SHP77 (cell line): ENCODE results near the gene THEM5.
A peak's percentile ranks its signal among the peaks of the same experiment; 100 is the strongest.

Experiments used
- DNase-seq, 2 experiments: peaks; one replicate each; lab custom pipeline; 2025; lab: John Stamatoyannopoulos, UW

The THEM5 gene

DNA sequence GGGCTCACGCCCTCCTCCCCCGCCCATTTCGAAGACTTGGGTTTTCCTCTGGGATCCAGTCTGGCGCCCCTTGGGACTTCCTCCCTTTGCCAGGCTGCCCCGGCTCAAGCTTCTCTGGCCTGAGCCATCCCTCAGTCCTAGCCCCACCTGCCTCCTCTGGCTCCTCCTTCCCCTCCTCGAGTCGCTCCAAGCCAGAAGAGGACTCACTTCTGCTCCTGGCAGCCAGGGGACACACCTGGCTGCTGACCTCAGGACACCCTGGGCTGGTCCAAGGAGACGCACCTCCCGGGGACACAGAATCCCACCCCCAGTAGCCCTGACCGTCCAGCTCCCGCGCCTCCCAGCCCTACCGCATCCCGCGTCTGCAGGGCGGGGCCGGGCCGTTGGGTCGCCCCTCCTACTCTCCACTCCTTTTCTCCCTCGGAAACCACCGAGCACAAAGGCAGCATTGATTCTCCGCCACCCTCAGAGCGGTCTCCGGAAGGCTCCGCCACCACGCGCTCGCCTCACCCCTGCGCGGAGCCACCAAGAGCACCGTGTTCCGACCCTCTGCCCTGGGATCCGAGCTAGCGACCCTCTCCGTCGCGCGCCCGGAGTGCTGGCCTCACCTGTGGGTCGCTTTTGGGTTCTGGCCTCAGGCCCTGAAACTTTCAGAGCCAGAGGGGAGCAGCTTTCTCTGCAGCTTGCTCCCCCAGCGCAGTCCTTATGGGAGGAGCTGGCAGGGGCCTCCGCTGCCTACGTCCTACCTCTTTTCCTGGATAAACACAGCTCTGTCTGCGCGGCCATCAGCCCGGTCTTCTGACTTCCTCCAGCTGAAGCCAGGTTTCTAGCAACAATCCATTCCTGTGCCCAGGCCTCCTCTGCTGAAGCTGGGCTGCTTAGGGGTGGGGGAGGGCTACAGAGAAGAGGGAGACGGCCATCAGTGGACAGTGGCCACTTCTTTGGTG is 13.8 kb downstream of the THEM5 start, which contains the start of gene C2CD4D:
Gene C2CD4D, minus strand, starts transcription at position 364 of the 947 bp plus-strand sequence. CDS start 831 bp downstream, outside the sequence.
- peak; percentile 69 to 77 for DNase-seq

DNA sequence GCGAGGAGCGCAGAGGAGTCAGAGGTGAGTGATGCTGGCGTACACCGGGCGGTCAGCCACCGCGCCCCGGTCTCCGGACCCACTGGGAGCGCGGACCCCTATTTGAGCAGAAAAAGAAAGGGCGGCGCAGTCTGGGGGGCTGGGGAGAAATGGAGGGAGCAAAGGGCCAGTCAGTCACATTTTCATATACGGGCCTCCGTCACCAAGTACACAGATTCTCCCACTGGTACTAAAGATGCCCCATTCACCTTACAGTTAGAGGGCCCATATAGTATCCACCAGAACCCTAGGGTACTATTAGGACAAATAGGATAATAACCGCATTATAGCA is 14.5 kb downstream of the THEM5 start:
- DNase-seq: no peak

DNA sequence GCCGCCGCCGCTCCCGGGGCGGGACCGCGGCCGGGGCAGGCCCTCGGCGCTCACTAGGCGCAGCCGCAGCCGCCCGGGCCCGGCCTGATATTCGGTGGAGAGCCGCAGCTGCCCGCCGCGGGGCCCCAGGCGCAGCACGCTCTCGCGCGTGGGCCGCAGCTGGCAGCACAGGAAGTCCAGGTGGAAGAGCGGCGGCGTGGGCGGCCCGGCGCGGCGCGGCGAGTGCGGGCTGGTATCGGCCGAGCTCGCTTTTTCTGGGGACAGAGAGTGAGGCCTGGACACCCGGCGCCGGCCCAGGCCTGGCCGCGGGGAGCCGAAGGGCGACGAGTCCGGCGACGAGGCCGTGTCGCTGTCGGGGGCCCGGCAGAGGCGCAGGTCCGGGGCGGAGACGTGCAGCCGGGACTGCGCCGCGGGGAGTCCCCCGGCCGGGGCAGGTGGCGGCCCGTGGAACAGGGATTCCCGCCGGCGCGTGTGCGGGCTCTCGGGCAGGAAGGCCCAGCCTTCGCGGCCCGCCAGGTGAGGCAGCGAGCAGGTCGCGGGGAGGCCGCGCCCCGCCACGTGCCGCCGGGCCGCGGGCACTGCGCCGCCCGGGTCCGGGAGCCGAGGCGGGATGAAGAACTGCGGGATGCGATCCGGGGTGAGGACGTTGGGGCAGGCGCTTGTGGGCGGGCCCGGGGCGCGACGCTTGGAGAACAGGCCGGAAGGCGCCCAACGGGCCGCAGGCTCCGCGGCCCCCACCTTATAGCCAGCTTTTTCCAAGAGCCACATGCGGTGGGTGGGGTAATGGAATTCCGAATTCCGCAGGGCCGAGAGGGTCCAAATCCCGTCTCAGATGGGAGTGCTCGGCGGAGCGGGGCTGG is 15.1 kb downstream of the THEM5 start:
- DNase-seq: no peak

DNA sequence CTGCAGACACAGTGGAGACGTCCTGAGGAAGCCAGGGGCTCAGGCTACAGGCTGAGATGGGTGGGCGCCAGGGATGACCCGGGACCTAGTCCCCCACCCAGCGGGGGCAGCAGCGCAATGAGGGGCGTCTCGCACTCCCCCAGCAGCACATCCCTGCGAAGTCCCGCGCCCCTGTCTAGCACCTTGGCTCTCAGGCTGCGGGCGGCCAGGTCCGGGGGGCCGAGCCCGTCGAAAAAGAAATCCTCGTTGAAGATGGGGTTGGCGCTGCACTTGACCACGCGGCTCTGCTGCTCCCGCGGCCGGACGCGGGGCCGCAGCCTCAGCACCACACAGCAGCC is 15.7 kb downstream of the THEM5 start:
- DNase-seq: no peak

DNA sequence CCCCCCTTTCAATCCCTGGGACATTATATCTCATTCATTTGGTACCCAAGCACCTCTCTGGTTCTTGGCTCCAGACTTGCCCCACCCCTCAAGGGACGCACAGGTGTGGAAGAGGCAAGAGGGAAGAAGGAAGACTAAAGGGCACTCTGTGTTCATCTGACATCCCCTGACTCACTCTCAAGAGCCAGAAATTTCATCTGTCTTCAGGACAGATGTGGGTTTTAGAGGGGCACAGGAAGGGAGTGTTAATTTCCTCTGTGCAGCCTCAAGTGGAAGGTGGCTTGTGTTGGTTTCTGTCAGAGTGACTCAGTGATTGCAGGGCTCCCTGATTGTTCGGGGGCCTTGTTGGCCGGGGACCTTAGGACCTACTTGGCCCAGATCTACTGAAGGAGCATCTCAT is 16.3 kb downstream of the THEM5 start:
- DNase-seq: no peak

DNA sequence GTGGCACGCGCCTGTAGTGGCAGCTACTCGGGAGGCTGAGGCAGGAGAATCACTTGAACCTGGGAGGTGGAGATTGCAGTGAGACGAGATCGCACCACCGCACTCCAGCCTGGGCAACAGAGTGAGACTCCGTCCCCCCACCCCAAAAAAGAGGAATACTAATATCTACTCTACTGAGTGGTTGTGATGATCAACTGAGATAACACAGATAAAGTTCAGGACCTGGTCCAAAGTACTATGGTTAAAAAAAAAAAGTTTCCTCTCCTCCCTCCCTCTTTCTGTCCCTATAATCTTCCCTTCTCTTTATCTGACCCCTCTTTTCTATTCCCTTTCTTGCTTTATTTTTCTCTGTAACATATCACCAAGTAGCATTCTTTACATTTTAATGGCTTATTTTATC is 17.9 kb downstream of the THEM5 start:
- DNase-seq: no peak

DNA sequence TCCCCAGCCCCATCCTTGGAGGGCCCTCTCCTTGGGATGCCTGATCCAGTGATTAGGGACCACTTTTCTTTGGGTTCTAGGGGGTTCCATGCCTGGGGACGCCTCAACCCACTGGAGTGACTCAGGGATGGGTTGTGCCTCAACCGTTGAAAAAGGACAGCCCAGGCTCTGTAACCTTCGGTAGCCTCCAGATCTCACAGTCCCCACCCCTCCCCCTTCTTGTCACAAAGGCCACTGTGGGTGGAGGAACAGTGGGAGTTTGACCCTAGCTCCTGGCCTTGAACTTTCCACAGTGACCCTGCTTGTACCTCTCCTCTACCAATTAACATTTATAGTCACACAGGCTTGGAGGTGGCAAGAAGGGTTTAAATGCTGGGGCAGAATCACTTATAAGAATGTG is 19.3 kb downstream of the THEM5 start:
- no peak for DNase-seq

DNA sequence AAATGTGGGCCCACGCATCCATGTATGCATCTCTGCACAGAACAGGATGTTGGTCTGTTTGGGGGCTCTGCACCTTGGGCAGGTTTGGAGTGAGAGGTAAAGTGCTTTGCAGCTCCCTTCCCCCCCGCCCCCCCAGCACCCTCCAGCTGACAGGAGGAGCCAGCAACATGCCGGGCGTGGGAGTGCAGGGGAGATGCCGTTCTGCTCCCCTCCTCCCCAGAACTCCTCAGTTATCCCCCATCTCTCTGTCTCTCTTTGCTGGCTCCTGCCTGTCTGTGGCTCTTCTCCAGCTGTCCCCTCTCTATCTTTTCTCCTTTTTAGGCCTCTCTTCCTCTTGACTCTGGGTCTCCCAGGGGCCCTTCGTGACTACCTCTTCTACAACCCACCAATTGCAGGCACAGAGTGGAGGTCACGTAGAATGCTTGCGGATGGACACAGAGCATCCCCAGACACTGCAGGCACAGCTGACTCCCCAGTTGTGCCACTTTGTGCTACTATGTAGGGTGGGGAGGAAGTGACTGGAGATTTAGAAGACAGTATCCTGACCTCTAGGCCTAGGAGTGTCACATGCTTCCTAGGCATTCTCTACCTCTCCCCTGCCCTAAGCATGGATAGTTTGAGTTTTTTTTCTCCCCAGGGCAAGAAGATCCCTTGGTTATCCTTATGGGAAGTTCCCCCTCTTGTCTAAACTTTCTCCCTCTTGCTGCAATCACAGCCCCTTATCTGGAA is 20.2 kb downstream of the THEM5 start:
- no peak for DNase-seq

DNA sequence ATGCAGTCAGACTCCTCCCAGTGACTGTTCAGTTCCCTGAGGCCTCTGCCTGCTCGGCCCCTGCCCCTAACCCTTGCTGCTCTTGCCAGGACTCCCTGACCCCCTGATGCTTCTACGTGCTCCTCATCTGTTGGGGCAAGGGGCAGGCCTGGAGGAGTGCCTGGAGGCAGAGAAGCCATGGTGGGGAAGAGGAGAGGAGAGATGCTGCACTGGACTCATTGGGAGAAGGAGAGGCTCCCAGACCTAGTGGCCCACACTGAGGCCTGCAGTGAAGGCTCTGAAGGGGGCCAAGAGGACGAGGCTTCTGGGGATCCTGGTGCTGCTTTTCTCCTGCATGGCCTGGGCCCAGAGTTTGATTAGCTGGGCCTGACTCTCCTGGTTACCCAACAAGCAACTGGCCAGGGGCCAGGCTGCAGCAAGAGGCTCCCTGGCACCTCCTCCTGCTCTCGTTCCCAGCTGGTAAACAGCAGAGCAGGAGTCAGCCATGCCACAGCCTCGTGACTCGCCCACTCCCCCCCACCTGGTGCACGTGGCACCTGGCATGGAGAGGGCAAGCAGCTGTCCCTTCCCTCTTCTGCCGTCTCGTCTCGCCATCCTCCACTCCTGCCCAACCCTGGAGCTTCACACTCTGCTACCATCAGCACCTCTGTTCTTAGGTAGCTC is 21.1 kb downstream of the THEM5 start:
- DNase-seq: peak; percentile 96 to 98

DNA sequence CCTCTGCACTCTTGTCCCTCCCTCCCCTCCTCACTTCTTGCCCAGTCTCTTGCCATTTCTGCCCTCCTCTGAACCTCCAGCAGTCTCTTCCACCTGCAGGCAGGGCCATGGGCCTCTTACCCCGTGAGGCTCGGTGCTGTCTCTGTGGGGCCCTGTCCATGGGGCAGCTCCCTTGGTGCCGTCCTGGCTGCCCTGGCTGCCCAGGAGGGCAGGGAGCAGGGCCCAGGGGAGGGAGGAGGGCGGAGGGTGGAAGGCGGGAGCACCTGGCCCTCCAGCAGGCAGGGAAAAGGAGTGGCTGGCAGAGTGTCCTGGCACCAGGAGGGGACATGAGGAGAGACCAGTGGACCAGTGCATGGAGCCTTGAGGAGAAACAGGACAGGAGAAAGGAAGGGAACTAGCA is 21.9 kb downstream of the THEM5 start, which contains the start of gene RORC:
Gene RORC, minus strand, starts transcription at position 198 of the 400 bp plus-strand sequence. Its CDS starts 38 bp downstream, at position 160.
- peak; percentile 69 to 83 for DNase-seq

DNA sequence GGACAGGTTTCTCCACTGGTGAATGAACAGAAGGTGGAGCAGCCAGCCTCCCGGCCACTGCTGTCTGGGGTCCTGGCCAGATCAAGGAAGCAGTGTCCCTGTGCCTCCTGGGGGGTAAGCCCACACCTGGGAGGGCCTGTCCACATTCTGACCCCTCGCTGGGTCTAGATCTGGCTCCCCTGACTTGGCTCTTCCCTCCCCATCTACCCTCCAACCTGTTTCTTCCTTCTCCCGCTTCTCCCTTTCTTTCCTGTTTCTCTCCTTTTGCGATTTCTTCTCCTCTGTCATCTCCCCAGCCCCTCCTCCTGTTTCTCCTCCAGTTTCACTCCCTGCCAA is 22.3 kb downstream of the THEM5 start:
- no peak for DNase-seq

DNA sequence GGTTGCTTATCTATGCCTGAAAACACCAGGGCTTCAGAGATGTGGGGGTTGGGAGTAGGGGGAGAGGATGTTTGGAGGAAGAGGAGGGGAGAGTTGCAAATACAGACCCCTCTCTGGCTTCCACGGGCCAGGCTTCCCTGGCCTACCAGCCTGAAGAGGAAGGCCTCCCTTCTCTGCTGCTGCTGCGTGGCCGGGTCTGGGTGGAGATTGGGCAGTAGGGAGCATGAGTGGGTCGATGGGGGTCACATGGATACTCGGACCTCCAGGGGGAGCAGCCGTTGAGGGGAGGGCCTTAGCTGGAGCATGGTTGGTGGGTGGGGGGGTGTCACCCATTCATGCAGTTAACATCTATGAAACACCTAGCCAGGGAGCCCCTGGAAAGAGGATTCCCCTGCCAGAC is 23.5 kb downstream of the THEM5 start:
- DNase-seq: no peak

DNA sequence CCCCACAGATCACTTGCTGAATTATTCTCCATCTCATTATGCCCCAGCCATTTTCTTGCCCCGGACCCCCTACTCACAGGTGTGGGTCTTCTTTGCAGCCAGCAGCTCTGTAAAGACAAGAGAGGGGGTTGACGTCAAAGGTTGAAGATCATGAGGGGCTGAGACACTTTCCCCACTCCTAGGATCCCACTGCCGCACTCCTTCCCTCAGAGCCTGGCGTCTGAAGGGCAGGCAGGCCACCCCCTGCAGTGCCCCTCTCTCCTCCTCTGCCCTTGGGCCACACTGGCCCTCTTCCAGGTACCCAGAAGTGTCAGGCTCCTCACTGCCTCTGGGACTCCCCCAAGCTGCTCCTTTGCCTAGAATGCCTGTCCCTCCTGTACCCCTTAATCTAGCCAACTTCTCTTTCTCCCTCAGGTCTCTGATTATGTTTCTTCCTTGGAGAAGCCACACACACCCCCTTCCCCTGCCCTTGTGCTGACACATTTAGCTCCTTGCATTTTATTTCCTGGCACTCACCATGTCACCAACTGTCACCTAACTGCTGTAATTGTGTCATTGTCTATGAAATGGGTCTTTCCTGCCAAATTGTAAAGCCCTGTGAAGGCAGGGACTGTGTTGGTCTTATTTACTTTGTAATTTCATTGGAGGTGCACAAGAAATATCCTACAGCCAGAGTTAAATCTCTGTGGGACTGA is 24.0 kb downstream of the THEM5 start:
- no peak for DNase-seq

DNA sequence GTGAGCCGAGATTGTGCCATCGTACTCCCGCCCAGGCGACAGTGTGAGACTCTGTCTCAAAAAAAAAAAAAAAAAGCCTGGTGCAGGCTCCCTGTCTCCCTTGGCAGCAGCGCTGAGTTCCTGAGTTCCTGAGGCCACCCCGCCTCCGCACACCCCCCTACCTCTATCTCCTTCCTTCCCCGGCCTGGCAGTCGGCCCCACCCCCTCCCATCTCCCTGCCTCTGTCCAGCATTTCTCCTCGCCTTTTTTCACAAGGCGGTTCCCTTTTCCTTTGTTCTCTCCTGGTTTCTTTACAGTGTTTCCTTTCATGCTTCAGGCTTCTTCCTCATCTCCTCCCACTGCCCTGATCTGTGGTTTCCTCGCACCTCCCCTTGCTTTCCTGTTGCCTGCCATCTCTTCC is 24.6 kb downstream of the THEM5 start:
- no peak for DNase-seq

DNA sequence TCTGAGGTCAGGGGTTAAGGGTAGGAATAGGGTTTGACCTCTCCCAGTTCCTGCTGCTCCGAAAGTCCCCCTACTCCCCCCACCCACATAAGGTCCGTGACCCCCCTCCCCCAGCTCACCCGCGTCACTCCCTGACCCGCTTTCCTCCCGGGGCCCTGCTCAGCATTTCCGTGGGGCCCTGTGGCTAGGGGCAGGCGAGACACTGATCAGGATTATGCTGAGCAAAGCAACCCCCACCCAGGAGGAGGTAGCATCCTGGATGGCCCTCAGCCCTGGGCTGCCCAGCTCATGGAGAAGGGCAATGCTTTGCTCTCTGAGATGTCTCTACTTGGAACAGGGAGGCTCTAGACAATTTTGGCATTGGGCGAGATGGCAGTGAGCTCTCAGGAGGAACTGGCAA is 25.7 kb downstream of the THEM5 start:
- DNase-seq: no peak

DNA sequence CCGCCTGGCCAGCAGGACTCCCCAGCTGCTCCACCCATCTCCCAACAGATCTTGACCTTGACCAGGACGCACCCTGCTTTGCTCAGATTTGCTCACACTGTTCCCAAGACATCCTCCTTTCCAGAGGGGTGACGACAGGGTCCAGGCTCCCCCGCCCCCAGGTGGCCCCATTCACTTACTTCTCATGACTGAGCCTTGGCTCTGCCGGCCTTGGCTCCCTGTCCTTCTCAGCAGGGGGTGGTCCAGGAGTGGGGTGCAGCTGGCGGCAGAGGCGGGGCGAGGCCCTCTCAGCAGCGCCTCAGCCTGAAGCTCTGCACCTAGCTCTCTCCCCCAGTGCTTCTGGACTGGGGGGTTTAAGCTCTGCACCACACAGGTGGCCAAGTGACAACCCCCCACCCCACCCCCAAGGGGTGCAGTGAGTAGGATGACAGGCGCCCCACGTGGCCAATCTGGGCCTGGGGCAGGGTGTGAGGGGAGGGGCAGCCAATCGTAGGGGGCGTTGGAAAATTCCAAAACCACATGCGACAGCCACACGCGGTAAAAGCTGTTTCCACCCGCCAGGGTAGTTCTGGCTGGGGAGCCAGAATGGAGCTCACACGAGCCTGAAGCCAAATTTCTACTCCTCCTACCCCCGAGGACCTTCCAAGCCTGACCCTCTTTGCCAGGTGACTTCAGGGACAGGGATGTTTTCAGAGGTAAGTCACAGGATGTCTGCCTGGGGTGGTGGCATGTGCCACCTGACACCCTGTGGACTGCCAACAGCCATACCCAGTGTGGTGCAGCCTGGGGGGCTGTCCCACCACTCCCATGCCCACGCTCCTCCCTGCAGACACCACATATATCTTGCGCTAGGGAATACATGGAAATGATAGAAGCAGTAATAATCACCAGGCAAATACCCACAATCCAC is 27.5 kb downstream of the THEM5 start:
- DNase-seq: no peak

DNA sequence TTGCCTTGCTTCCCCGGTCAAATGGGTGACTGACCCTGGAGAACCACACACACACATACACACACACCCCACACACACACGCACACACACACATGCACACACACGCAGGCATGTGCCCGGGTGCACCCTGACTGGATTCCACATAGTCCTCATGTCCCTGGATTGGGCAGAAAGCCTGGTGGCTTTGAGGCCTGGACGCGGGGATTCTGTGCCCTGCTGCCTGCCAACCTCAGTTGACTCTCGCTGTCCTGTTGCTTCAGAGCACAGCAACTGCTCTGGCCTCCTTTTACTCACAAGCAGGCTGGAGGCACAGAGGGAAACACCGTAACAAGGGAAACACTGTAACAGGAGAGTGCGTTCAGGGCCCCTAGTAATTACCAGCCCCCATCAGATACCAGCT is 28.3 kb downstream of the THEM5 start:
- no peak for DNase-seq

DNA sequence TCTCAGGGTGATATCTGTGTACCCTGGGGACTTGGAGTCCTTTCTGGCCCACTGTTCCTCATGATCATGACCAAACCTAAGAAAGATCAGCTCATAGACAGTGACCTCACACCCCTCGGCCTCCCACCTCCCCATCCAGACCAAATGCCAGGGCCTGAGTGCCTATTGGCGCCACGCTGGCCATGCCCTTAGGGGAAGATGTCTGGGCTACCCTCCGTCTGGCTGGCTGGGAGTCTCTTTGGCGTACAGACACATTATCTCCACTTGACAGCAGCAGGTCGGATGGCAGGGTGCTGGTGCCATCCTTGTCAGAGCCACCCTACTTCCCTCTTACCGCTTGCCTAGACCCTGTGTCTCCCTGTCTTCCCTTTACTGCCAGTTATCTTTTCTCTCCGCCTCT is 30.3 kb downstream of the THEM5 start:
- no peak for DNase-seq

DNA sequence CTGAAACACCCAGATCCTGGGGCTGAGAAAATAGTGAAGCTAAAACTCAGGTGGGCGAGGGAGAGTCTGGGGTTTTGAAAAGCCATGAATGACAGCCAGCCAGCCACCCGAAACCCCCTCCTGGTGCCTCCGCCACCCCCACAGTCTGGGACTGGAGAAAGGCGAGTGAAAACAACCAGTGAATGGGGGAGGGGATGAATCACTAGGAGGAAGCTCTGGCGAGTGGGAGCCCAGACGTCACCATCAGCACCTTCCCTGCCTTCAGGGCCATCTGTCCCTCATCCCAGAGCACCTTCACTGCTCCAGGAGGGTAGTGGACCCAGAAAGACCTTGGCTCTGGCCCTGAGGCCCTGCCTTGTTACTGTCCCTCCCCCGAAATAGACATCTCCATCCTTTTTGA is 31.1 kb downstream of the THEM5 start:
- no peak for DNase-seq

DNA sequence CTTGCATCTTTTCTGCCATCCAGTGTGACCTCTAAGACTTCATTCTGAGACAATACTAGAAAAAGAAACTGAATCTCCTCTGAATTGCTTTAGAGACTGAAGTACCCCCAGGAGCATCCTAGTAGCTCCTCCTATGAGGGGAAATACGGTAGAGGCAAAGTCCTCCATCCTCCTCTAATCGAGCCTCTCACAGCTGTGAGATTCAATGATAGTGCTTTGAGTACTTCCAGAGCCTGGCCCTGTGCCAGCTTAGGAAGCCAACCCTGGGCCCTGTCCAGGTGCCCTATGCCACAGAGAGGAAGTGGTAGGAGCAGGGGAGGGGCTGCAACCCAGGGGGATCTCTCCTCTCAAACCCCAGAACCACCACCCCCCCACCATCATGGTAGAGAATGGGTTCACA is 32.6 kb downstream of the THEM5 start:
- peak; percentile 92 to 95 for DNase-seq
